NCI-H2171 (cell line): ENCODE measurements around the gene HARS2.
"Not testable (repeated sequence)": the region's sequence is repeated elsewhere in the genome, so short reads cannot be mapped to it uniquely, and the experiment has no call there.

ENCODE experiments used
- DNase-seq: peaks from one replicate; lab custom pipeline; 2025; lab: John Stamatoyannopoulos, UW

The HARS2 gene

DNA sequence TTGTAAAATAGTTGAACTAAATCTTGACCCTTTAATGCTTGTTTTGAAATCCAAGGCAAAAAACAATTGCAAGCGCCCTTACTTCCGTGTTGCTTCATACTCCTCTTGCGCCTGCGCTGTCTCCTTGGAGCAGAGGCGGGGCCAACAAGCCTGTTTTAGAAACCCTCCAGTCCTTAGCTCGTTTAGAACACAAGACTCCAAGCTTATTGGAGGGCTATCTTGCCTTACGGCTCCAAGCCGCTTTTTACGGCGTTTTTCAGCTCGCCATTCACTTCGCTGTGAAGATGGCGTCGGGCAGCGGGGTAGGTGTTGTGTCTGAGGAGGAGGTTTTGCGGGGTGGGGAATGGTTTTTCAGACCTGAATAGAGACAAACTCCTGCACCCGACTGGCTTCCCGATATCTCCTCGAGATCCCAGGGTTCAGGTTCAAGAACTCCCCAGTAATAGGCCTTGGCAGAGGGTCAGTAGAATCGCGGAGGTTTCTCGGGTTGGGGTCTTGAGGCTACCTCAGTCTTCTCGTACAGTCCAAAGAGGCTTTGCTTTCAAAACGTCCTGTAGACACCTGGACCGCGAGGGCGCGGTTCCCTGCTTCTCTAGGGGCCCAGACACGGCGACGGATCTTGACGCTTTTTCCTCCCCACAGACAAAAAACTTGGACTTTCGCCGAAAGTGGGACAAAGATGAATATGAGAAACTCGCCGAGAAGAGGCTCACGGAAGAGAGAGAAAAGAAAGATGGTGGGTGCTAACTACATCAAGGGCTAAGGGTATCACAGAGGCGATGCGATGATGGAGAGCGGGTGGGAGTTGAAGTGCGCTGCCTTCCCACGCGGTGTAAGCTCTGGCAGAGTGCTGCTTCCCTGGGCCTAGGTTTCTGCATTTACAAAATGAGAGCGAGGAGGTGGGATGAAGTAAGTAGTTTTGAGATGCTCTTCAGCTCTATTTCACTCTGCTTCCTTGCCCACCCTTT, 9.2 kb downstream of the HARS2 start, which contains the start of gene ZMAT2:
ZMAT2 (plus strand) TSS at position 271 of the 968 bp plus-strand sequence; CDS start at position 285, 14 bp downstream.
- peak; percentile 84 for DNase-seq

DNA sequence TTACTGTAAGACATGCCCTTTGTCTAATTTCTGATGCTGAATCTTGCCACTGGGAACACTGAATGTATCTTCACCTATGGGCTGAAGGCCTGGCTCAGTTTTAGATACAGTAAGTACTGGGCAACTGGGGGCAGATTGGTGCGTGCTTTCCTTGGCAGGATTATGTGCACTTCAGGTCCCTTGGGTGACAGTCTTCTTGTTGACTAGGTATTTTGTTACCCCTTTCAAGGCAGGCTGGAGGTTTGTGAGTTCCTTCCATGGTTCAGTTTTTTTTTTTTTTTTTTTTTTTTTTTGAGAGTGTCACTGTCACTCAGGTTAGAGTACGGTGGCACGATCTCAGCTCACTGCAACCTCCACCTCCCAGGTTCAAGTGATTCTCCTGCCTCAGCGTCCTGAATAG, 16.6 kb downstream of the HARS2 start:
- no peak for DNase-seq

DNA sequence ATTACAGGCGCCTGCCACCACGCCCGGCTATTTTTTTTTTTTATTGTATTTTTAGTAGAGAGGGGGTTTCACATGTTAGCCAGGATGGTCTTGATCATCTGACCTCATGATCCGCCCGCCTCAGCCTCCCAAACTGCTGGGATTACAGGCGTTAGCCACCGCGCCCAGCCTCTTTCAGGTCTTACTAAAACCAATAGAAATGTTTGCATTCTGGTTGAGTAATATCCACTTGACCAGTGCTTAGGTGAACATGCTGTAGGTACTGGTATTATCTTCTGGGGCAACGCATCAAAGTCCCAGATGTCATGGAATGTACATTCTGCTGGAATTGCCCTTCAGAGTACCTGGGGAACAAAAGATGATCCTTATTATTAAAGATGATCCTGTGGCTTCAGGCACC, 17.5 kb downstream of the HARS2 start:
- not testable (repeated sequence) for DNase-seq

DNA sequence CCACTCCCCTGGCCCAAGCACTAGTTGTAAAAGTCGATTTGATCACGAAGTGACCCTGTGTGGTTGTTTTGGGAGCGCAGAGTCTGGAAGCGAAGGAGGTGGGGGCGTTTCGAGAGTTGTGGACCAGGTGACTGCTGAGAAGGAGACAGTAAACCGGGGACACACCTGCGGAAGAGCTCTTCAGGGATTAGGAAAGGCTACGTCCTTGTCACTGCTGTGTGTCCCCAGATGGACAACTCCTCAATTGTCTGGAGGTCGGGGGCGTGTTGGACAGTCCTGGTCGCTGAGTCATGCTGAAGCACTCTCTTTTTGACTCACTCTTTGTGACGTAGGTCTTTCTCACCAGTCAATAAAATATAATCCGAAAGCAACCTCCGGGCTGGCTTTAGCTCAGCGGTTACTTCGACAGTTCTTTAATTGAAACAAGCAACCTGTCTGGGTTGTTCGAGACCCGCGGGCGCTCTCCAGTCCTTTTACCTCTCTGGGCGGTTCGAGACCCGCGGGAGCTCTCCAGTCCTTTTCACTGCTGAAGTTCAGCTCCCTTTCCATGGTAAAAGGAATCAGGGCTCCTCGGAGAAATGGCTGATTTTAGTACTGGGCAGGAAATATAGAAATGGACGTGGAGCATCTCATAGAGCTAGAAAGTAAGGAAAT, 19.8 kb downstream of the HARS2 start:
- peak; percentile 31 for DNase-seq

DNA sequence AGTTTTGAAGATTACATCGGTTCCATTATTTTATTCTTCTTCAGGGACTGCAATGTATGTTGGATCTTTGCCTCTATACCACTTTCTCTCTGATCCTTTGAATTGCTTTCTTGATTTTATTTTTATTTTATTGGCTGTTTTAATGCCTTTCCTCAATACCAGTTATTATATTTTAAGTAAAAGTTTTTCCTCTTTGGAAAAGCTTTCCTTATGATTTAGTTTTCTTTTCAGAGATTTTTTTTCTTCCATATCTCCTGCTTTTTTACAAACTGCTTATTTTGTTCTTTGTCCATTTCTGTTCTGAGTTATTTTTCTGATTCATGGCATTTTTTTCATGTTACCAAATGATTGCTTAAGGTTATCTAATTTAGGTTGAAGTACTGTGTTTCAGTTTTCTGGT, 20.5 kb downstream of the HARS2 start:
- no peak for DNase-seq

DNA sequence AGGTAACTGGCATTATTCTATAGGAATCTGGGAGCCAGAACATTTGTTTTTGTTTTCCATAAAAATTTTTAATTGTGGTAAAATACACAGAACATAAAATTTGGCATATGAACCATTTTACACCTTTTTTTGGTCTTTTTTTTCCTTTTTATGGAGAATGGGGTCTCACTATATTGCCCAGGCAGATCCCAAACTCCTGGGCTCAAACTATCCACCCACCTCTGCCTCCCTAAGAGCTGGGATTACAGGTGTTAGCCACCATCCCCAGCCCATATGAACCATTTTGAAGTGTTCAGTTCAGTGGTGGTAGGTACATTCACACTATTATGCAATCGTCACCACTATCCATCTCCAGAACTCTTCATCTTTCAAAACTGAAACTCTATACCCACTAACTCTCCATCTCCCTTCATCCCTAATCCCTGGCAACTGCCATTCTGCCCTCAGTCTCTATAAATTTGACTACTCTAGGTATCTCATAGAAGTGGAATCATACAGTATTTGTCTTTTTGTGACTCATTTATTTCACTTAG, 22.4 kb downstream of the HARS2 start:
- DNase-seq: no peak

DNA sequence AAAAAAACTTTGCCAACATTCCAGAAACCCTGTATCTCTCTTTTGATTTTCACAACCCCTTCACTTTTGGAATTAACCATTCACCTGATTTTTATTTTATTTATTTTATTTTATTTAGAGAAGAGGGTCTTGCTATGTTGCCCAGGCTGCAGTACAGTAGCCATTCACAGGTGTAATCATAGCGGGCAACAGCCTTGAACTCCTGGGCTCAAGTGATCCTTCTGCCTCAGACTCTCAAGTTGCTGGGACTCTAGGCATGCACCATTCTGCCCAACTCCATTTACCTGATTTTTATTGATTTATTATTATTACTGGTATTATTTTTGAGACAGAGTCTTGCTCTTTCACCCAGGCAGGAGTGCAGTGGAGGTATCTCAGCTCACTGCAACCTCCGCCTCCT, 25.0 kb downstream of the HARS2 start:
- not testable (repeated sequence) for DNase-seq

DNA sequence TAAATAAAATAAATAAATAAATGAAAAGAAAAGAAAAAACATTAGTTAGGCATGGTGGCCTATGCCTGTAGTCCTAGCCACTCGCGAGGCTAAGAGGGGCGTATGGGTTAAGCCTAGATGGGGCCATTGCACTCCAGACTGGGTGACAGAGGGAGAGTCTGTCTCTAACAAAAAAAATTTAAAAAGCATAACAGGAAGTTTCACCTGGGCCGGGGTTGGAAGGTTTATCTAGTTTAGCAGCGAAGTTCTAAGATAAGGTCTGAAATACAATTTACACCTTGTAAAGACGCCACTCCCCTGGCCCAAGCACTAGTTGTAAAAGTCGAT, 27.0 kb downstream of the HARS2 start:
- no peak for DNase-seq

DNA sequence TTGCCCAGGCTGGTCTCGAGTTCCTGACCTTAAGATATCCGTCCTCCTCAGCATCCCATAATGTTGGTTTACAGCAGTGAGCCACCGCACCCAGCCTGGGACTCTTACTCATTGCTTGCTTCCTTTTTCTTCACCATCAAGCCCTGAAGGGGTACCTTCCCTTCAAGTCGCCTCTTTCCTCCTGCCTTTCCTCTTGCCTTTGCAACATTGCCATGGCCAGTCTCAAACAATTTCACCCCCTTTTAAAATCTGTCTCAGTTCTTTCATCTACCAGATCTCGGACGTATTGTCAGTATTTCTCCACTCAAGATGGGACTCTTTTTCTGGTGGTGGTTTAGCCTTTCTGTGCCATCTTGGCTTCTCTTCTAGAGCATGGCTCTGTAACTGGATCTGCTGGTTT, 29.5 kb downstream of the HARS2 start:
- not testable (repeated sequence) for DNase-seq

DNA sequence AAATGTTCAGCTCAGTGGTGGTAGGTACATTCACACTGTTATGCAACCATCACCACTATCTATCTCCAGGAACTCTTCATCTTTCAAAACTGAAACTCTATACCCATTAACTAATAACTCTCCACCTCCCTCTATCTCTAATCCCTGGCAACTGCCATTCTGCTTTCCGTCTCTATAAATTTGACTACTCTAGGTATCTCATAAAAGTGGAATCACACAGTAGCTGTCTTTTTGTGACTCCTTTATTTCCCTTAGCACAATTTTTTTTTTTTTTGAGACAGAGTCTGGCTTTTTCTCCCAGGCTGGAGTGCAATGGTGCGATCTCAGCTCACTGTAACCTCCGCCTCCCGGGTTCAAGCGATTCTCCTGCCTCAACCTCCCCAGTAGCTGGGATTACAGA, 30.1 kb downstream of the HARS2 start:
- DNase-seq: not testable (repeated sequence)

DNA sequence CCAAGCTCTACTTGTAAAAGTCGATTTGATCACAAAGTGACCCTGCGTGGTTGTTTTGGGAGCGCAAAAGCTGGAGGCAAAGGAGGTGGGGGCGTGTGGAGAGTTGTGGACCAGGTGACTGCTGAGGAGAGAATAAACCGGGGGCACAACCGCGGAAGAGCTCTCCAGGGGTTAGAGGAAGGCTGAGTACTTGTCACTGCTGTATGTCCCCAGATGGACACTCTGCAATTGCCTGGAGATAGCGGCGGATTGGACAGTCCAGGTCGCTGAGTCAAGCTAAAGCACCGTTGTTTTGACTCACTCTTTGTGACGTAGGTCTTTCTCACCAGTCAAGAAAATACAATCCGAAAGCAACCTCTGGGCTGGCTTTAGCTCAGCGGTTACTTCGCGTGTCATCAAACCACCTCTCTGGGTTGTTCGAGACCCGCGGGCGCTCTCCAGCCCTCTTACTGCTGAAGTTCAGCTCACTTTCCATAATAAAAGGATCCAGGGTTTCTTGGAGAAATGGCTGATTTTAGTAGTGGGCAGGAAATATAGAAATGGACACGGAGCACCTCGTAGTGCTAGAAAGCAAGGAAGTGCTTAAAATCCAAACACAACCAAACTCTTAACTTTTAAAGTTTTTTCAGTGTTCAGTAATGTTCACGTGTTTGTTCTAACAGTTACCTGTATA, 34.7 kb downstream of the HARS2 start:
- DNase-seq: no peak

DNA sequence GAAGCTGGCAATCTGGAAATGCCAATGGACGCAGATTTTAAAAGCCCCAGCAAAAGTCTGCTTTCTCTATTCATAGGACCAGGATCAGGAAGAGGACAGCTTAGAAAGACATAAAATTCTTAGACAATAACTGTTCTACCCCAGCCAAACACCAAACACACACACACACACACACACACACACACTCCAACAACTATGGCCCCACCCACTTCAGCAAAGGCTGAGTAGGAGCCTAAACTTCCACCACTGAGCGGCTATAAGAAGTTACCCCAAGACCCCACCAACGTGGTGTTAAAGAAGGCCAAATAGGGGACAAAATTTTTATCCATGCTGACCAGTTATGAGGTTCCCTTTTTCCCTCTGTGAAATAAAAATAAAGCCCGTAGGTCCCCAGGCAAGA, 41.8 kb downstream of the HARS2 start:
- no peak for DNase-seq

DNA sequence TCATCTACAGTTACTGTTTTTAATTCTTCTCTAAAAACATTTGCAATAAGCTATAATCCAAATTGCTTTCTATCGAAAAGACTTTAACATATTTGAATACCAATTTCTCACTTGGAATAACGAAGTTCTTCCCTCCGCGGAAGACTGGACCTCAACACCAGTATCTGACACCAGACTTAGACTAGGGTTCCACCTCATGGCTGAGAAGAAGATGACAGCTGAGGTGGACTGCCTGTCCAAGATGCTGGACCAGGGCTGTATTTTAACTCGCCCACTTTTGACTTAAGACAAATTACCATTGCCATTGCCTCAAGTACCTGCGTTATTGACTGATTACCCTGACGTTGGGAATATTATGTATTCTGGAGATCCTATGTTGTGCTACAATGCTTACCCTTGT, 43.1 kb downstream of the HARS2 start:
- no peak for DNase-seq

DNA sequence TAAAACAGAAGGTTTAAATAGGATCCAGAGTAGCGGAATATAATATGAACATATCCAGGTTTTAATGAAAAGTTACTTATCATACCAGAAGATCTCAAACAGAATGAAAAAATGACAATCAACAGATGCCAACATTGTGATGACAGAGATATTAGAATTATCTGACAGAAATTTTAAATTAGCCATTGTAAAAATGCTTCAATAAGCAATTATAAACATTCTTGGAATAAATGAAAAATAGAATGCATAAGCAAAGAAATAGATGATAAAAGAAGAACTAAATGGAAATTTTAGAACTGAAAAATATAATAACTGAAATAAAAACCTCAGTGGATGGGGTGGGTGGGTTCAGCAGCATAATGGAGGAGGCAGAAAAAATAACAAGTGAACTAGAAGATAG, 46.2 kb downstream of the HARS2 start:
- DNase-seq: no peak

DNA sequence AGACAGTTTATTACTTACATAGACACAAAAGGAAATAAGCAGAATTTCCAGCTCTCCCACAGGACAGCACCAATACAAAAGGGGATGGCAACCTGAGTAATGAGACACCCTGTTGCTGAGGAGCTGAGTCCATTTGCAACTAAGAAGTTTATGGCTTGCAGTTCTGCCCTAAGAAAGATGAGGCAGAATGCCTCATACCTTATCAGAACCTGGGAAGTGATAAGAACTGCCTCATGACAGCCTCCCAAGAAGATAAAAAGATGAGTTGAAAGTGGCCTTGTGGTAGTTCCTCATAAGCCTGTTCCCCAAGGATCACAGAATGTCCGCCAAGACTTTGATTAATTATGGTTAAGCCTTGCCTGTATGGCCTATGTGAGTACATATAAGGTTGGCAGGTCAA, 50.7 kb downstream of the HARS2 start:
- no peak for DNase-seq
